Mucosa of rectum (tissue), 2 donors: ENCODE results near the gene RAD51B.
A peak's percentile ranks its signal among the peaks of the same experiment; 100 is the strongest.

Experiments used
- H3K27ac ChIP-seq, 2 donors: one replicate each; pipeline ENCODE4 v1.7.0; 2013; ENCODE audit warnings: inconsistent platforms in 2 of 2, low read depth in 2 of 2, low read length in 2 of 2
- H3K27me3 ChIP-seq, 2 donors: one replicate each; pipeline ENCODE4 v1.7.0; 2013; ENCODE audit warnings: low read length in 2 of 2; ENCODE audit not compliant: control insufficient read depth in 2 of 2, insufficient read depth in 2 of 2
- H3K36me3 ChIP-seq, 2 donors: one replicate each; pipeline ENCODE4 v1.7.0; 2013; ENCODE audit warnings: low read length in 2 of 2; ENCODE audit not compliant: control insufficient read depth in 2 of 2, insufficient read depth in 2 of 2
- H3K4me1 ChIP-seq, 2 donors: one replicate each; pipeline ENCODE4 v1.7.0; 2013; ENCODE audit warnings: low read length in 2 of 2, mild to moderate bottlenecking in 1 of 2; ENCODE audit not compliant: control insufficient read depth in 2 of 2, insufficient read depth in 2 of 2
- H3K4me3 ChIP-seq, 2 donors: one replicate each; pipeline ENCODE4 v1.7.0; 2013; ENCODE audit warnings: low read length in 2 of 2
- H3K9ac ChIP-seq, 2 donors: one replicate each; pipeline ENCODE4 v1.7.0; 2013; ENCODE audit warnings: low read length in 2 of 2, low read depth in 1 of 2, mild to moderate bottlenecking in 1 of 2
- H3K9me3 ChIP-seq, 2 donors: one replicate each; pipeline ENCODE4 v1.7.0; 2013; ENCODE audit warnings: low read length in 2 of 2; ENCODE audit not compliant: control insufficient read depth in 2 of 2
- donor health status: healthy.
- donor health status: Normal muscosa, but diverticular disease.

RAD51B gene

GRCh38 chr14:67942080-67942710, 122.6 kb downstream of the RAD51B start:
- Histone ChIP-seq H3K9me3 (no peaks in the 10 kb centered on the region), H3K27ac (peak overlapping the region; percentile 38 to 60), H3K9ac (no peak overlapping the region), H3K4me1 (peaks cover 17 to 23% of the 10 kb centered on the region in 2 donors), H3K36me3 (no peaks in the 10 kb centered on the region), H3K27me3 (no peaks in the 10 kb centered on the region), H3K4me3 (no peak overlapping the region)

- H3K36me3 ChIP-seq = no peaks in the 10 kb centered on the region
- H3K9me3 ChIP-seq = no peaks in the 10 kb centered on the region
- peaks cover 17 to 23% of the 10 kb centered on the region in 2 donors for H3K4me1 ChIP-seq
- H3K27me3 ChIP-seq = no peaks in the 10 kb centered on the region
- H3K27ac ChIP-seq = no peak overlapping the region
- H3K4me3 ChIP-seq = no peak overlapping the region
- no peak overlapping the region for H3K9ac ChIP-seq
Observed at GRCh38 chr14:67943947-67944346, 124.4 kb downstream of the RAD51B start.

- H3K27ac ChIP-seq = peak overlapping the region in 1 of 2 donors; percentile 17
Observed at GRCh38 chr14:67944605-67945004, 125.0 kb downstream of the RAD51B start.

GRCh38 chr14:67949771-67950170, 130.2 kb downstream of the RAD51B start:
- Histone ChIP-seq H3K4me3 (no peak overlapping the region), H3K9ac (no peak overlapping the region), H3K27me3 (no peaks in the 10 kb centered on the region), H3K4me1 (peaks cover 0 to 5% of the 10 kb centered on the region in 2 donors), H3K36me3 (no peaks in the 10 kb centered on the region), H3K9me3 (no peaks in the 10 kb centered on the region), H3K27ac (no peak overlapping the region)

More at GRCh38 chr14:67944605-67945004, 125.0 kb downstream of the RAD51B start:
- H3K4me3 ChIP-seq = no peak overlapping the region
- no peaks in the 10 kb centered on the region for H3K9me3 ChIP-seq
- no peak overlapping the region for H3K9ac ChIP-seq
- H3K4me1 ChIP-seq = peaks cover 17 to 23% of the 10 kb centered on the region in 2 donors
- no peaks in the 10 kb centered on the region for H3K27me3 ChIP-seq
- no peaks in the 10 kb centered on the region for H3K36me3 ChIP-seq

GRCh38 chr14:67950386-67950785, 130.8 kb downstream of the RAD51B start:
- no peaks in the 10 kb centered on the region for H3K36me3 ChIP-seq
- H3K9me3 ChIP-seq = no peaks in the 10 kb centered on the region
- H3K9ac ChIP-seq = no peak overlapping the region

GRCh38 chr14:67951529-67952135, 132.1 kb downstream of the RAD51B start:
- H3K27ac ChIP-seq = no peak overlapping the region
- H3K36me3 ChIP-seq = no peaks in the 10 kb centered on the region
- H3K4me1 ChIP-seq = peaks cover 0 to 5% of the 10 kb centered on the region in 2 donors
- no peak overlapping the region for H3K4me3 ChIP-seq
- no peaks in the 10 kb centered on the region for H3K9me3 ChIP-seq
- no peak overlapping the region for H3K9ac ChIP-seq
- no peaks in the 10 kb centered on the region for H3K27me3 ChIP-seq

More at GRCh38 chr14:67950386-67950785, 130.8 kb downstream of the RAD51B start:
- no peak overlapping the region for H3K27ac ChIP-seq
- H3K4me1 ChIP-seq = peaks cover 0 to 5% of the 10 kb centered on the region in 2 donors
- no peak overlapping the region for H3K4me3 ChIP-seq
- H3K27me3 ChIP-seq = no peaks in the 10 kb centered on the region

GRCh38 chr14:67952381-67952780, 132.8 kb downstream of the RAD51B start:
- no peak overlapping the region for H3K4me3 ChIP-seq
- H3K27ac ChIP-seq = no peak overlapping the region
- no peaks in the 10 kb centered on the region for H3K36me3 ChIP-seq
- H3K9me3 ChIP-seq = no peaks in the 10 kb centered on the region
- no peak overlapping the region for H3K9ac ChIP-seq
- H3K4me1 ChIP-seq = peaks cover 0 to 5% of the 10 kb centered on the region in 2 donors
- H3K27me3 ChIP-seq = no peaks in the 10 kb centered on the region

- Histone ChIP-seq H3K27ac (no peak overlapping the region), H3K9me3 (no peaks in the 10 kb centered on the region), H3K4me3 (no peak overlapping the region), H3K4me1 (peaks cover 0 to 5% of the 10 kb centered on the region in 2 donors), H3K36me3 (no peaks in the 10 kb centered on the region), H3K27me3 (no peaks in the 10 kb centered on the region), H3K9ac (no peak overlapping the region)
Observed at GRCh38 chr14:67952786-67953185, 133.2 kb downstream of the RAD51B start.

- Histone ChIP-seq H3K9me3 (no peaks in the 10 kb centered on the region), H3K27me3 (no peaks in the 10 kb centered on the region), H3K9ac (no peak overlapping the region), H3K4me1 (peaks cover 0 to 5% of the 10 kb centered on the region in 2 donors), H3K4me3 (no peak overlapping the region), H3K36me3 (no peaks in the 10 kb centered on the region), H3K27ac (no peak overlapping the region)
Observed at GRCh38 chr14:67955261-67955660, 135.7 kb downstream of the RAD51B start.

- H3K4me1 ChIP-seq = peaks cover 6 to 14% of the 10 kb centered on the region in 2 donors
- no peaks in the 10 kb centered on the region for H3K27me3 ChIP-seq
- no peaks in the 10 kb centered on the region for H3K9me3 ChIP-seq
- H3K9ac ChIP-seq = no peak overlapping the region
- H3K36me3 ChIP-seq = no peaks in the 10 kb centered on the region
- no peak overlapping the region for H3K4me3 ChIP-seq
- no peak overlapping the region for H3K27ac ChIP-seq
Observed at GRCh38 chr14:67957946-67958345, 138.4 kb downstream of the RAD51B start.
